ENCODE data around the gene ESYT1.

The ESYT1 gene

DNA sequence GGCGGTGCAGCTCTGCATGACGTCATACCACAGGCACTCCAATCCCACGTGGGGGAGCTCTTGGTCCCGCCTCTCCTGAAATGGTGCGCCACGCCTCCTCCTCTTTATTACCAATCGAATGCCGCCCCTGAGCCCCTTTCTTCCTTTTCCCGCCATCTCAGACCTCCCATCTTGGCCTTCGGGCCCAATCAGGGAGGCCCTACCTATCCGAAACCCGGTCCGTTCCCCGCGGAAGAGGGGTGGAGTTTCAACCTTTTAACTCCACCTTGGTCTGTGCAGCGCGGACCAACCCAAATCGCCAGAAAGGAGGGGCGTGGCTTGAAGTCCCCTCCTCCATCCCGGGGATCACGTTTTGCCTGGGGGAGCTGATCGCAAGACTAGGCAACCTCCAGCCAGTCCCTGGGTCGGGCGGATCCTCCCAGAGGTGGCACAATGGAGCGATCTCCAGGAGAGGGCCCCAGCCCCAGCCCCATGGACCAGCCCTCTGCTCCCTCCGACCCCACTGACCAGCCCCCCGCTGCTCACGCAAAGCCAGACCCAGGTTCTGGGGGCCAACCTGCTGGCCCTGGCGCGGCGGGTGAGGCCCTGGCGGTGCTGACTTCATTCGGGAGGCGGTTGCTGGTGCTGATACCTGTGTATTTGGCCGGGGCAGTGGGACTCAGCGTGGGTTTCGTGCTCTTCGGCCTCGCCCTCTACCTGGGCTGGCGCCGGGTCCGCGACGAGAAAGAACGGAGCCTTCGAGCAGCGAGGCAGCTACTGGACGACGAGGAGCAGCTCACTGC, at the start of gene ESYT1:
Gene ESYT1 (plus strand): TSS at position 380 of the 782 bp plus-strand sequence. CDS start 53 bp downstream, at position 433.
- peak; percentile 100 for DNase-seq (ENCODE audit: low read depth)
- peak within 1 kb of the TSS; percentile 70 for H3K4me3 ChIP-seq (ENCODE audit: low read depth, low read length)
- TF ChIP-seq, protein P1, sequence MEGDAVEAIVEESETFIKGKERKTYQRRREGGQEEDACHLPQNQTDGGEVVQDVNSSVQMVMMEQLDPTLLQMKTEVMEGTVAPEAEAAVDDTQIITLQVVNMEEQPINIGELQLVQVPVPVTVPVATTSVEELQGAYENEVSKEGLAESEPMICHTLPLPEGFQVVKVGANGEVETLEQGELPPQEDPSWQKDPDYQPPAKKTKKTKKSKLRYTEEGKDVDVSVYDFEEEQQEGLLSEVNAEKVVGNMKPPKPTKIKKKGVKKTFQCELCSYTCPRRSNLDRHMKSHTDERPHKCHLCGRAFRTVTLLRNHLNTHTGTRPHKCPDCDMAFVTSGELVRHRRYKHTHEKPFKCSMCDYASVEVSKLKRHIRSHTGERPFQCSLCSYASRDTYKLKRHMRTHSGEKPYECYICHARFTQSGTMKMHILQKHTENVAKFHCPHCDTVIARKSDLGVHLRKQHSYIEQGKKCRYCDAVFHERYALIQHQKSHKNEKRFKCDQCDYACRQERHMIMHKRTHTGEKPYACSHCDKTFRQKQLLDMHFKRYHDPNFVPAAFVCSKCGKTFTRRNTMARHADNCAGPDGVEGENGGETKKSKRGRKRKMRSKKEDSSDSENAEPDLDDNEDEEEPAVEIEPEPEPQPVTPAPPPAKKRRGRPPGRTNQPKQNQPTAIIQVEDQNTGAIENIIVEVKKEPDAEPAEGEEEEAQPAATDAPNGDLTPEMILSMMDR (conservative IDR thresholded peaks at IDR 0.05; ENCODE audit: low read depth, low read length) = peak; percentile 2

DNA sequence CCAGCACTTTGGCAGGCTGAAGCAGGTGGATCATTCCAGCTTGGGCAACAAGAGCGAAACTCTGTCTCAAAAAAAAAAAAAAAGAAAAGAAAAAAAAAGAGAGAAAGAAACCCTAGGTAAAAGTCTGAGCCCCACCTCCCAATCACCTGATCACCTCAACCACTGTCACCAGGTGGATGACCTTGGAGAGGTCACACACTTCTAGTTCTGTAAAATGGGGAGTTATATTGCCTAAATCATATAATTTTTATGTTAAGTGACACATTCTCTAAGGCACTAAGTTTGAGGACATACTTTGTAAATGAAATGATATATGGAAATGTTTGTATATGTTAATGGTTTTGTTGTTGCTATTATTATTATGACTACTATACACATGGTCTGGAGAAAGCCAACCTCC, 49.6 kb upstream of the ESYT1 start:
- no peak for DNase-seq (ENCODE audit: low read depth)
- H3K4me3 ChIP-seq (ENCODE audit: low read depth, low read length) = no peak overlapping the region
- TF ChIP-seq, protein P1 (conservative IDR thresholded peaks at IDR 0.05; ENCODE audit: low read depth, low read length) = no peak

- DNase-seq (ENCODE audit: low read depth) = peak; percentile 74
- TF ChIP-seq, protein P1 (conservative IDR thresholded peaks at IDR 0.05; ENCODE audit: low read depth, low read length) = peak; percentile 79
Observed at GRCh38 chr12:56078931-56079722, 48.9 kb upstream of the ESYT1 start.

DNA sequence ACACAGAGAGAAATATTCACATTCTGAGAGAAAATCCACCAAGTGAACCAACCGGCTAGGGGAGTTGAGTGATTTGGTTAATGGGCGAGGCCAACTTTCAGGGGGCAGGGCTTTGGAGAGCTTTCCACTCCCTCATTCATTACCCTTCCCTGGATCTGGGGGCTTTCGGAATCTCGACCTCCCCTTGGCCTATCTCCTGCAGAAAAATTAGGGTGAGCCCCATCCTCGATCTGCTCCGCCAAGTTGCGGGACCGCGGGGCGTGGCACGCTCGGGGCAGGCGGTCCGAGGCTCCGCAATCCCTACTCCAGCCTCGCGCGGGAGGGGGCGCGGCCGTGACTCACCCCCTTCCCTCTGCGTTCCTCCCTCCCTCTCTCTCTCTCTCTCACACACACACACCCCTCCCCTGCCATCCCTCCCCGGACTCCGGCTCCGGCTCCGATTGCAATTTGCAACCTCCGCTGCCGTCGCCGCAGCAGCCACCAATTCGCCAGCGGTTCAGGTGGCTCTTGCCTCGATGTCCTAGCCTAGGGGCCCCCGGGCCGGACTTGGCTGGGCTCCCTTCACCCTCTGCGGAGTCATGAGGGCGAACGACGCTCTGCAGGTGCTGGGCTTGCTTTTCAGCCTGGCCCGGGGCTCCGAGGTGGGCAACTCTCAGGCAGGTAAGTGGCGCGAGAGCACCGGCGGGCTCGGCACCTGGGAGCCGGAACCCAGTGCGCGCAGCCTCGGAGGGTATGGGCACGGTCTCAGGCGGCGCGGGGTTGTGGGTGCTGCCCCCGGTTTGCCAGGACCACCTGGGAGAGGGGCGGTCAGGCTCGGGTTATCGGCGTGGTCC, 48.1 kb upstream of the ESYT1 start, which contains the start of gene ERBB3:
Gene ERBB3 (plus strand): TSS at position 443 of the 833 bp plus-strand sequence. CDS start 136 bp downstream, at position 579.
- H3K4me3 ChIP-seq (ENCODE audit: low read depth, low read length) = peak within 1 kb of the TSS; percentile 59
- TF ChIP-seq, protein P1 (conservative IDR thresholded peaks at IDR 0.05; ENCODE audit: low read depth, low read length) = peak; percentile 13
- DNase-seq (ENCODE audit: low read depth) = peak; percentile 80

More at GRCh38 chr12:56078931-56079722, 48.9 kb upstream of the ESYT1 start:
- H3K4me3 ChIP-seq (ENCODE audit: low read depth, low read length) = peak overlapping the region; percentile 59

DNA sequence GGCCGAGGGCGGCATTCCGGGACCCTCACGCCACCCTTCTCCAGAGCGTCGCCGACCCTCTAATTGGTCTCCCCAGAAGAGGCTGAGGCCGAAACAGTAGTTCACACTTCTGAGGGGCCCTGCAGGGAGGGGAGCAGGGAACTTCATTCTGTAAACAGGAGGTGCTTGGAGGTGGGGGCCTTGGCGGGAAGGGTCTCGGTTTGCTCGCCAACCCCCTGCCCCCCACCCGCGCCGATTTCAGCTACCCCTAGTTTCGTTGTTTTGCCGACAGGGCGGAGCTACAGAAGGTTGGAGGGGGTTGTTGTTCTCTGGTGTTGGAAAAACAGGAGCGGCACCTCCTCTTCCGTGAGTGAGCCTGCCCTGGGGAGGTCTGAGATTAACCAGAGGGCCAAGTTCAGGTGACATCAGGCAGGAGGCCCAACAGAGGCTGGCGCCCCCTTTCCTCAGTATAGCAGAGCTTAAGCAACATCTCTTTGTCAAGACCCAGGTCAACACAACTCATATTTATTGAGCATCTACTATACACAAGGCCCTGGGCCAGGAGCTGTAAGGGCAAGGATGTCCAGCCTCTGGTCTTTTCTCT, 47.4 kb upstream of the ESYT1 start:
- no peak for DNase-seq (ENCODE audit: low read depth)
- TF ChIP-seq, protein P1 (conservative IDR thresholded peaks at IDR 0.05; ENCODE audit: low read depth, low read length) = no peak

More for the DNA sequence above, 47.4 kb upstream of the ESYT1 start:
- peak overlapping the region; percentile 59 for H3K4me3 ChIP-seq (ENCODE audit: low read depth, low read length)
